Kidney (tissue), 14 donors: ENCODE measurements around the gene HOXD11. TPM values are rescaled to one million over a fixed set of nuclear protein-coding genes. Genes with fewer than 3 reads are reported as not detected.
A peak's percentile ranks its signal among the peaks of the same experiment; 100 is the strongest.

Experiments
- DNase-seq, 5 donors: peaks; one replicate each; pipeline ENCODE4 v3.0.0-alpha.2; 2013 to 2020
- FAIRE-seq: peaks from 2 replicates; lab custom pipeline; 2012; peaks lifted over from hg19 to GRCh38; lab: Jason Lieb, UNC
- H3K27ac ChIP-seq, 2 donors: one replicate each; pipeline ENCODE4 v1.7.0; 2013; ENCODE audit warnings: low read depth in 2 of 2, low read length in 2 of 2, inconsistent platforms in 1 of 2
- H3K27me3 ChIP-seq: one replicate; pipeline ENCODE4 v1.7.1; 2013; ENCODE audit warnings: low read length, inconsistent platforms; ENCODE audit not compliant: control insufficient read depth, insufficient read depth
- H3K36me3 ChIP-seq, 3 donors: one replicate each; pipeline versions ENCODE4 v1.7.0 to v1.7.1; 2013; ENCODE audit warnings: low read length in 3 of 3, control low read depth in 1 of 3, inconsistent platforms in 1 of 3; ENCODE audit not compliant: insufficient read depth in 3 of 3, control insufficient read depth in 2 of 3
- H3K4me1 ChIP-seq, 3 donors: one replicate each; pipeline versions ENCODE4 v1.7.0 to v1.7.1; 2013; ENCODE audit warnings: low read length in 3 of 3, inconsistent platforms in 1 of 3, low read depth in 1 of 3; ENCODE audit not compliant: control insufficient read depth in 2 of 3, insufficient read depth in 2 of 3
- H3K4me3 ChIP-seq, 3 donors: one replicate each; pipeline versions ENCODE4 v1.7.0 to v1.8.1; 2013; ENCODE audit warnings: low read length in 3 of 3, control low read depth in 1 of 3, inconsistent platforms in 1 of 3
- H3K9ac ChIP-seq, 3 donors: one replicate each; pipeline versions ENCODE4 v1.7.0 to v1.7.1; 2013; ENCODE audit warnings: low read length in 3 of 3, control low read depth in 1 of 3, inconsistent platforms in 1 of 3
- H3K9me3 ChIP-seq, 3 donors: one replicate each; pipeline versions ENCODE4 v1.7.0 to v1.7.1; 2013; ENCODE audit warnings: low read length in 3 of 3, control low read depth in 1 of 3, inconsistent platforms in 1 of 3; ENCODE audit not compliant: control insufficient read depth in 2 of 3, insufficient read depth in 1 of 3
- intact Hi-C: fragments of 100-400 bp; cut with DNase I; formaldehyde crosslinking; loops from one replicate; pipeline ENCODE4 v1.11.1; 2022
- polyA plus RNA-seq: library from polyadenylated mRNA; stranded (reverse); fragments of 350-450 nt; fragmentation: Illumina TruSeq; extraction: RNeasy Lipid Tissue Mini Kit (QIAGEN cat#74804); gene quantifications from one replicate; pipeline ENCODE4 v1.2.3, GENCODE V29; 2014; ENCODE audit warnings: low read depth, low replicate concordance; ENCODE audit not compliant: insufficient read depth
- total RNA-seq: library from RNA; stranded (reverse); fragmentation: NEBNext Ultra II Directional; extraction: Animal tissue kit (Norgen Biotek cat#: 25700); gene quantifications from one replicate; pipeline ENCODE4 v1.2.1, GENCODE V29; 2021
- TF ChIP-seq, protein P1 (sequence below): IDR thresholded peaks from 3 replicates; pipeline ENCODE4 v1.5.1; 2012; ENCODE audit warnings: mild to moderate bottlenecking, moderate library complexity, borderline replicate concordance; ENCODE audit not compliant: insufficient read depth; ENCODE audit errors: extremely low read depth
- donor health status: control.
- donor health status: control.
- donor health status: control.
- donor health status: control.
- donor health status: control.
- donor health status: DM: yes; HTN: yes; CAD: no.
- donor health status: Normal renal cell carcinoma (clear cell type).

Gene HOXD11
- total and polyA plus RNA-seq, 2 donors from 2014 or later: 5.8 to 15.9 TPM

DNA sequence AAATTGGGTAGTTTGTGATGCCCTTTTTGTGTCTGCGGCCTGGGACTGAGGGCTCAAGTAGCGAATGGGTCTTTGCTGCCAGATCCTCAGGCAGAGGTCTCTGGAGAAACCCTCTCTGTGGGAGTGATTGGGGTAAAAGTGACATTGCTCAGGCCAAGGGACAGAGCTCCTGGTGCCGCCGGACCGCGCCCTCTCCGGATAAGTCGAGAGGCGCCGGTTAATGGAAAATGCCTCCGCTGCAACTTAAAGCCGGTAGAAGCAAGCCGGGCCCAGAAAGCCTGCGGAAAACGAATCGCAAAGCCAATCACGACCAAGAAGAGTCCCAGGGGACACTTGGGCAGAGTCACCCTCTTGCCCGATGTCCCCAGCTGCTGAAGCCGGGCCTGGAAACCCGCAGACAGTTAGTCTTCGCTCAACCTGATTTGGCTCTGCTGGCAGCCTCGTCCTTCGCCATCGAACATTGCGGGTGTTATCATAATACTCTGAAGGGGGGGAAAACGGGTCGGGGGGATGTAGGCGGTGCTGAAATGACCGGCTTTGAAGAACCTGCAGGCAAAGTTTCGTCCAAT lies 7.8 kb upstream of the HOXD11 start:
- TF ChIP-seq, protein P1, sequence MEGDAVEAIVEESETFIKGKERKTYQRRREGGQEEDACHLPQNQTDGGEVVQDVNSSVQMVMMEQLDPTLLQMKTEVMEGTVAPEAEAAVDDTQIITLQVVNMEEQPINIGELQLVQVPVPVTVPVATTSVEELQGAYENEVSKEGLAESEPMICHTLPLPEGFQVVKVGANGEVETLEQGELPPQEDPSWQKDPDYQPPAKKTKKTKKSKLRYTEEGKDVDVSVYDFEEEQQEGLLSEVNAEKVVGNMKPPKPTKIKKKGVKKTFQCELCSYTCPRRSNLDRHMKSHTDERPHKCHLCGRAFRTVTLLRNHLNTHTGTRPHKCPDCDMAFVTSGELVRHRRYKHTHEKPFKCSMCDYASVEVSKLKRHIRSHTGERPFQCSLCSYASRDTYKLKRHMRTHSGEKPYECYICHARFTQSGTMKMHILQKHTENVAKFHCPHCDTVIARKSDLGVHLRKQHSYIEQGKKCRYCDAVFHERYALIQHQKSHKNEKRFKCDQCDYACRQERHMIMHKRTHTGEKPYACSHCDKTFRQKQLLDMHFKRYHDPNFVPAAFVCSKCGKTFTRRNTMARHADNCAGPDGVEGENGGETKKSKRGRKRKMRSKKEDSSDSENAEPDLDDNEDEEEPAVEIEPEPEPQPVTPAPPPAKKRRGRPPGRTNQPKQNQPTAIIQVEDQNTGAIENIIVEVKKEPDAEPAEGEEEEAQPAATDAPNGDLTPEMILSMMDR: no peak
- H3K27me3 ChIP-seq: peaks cover 68% of the 10 kb centered on the region
- H3K36me3 ChIP-seq: no peaks in the 10 kb centered on the region
- no peak overlapping the region for H3K9ac ChIP-seq
- no peak overlapping the region for H3K27ac ChIP-seq
- H3K9me3 ChIP-seq: no peaks in the 10 kb centered on the region
- H3K4me3 ChIP-seq: peak overlapping the region in 1 of 3 donors; percentile 6
- DNase-seq (peak in 1 of 5 donors; percentile 44), FAIRE-seq (no peak)
- H3K4me1 ChIP-seq: peaks cover 0 to 7% (median 5%) of the 10 kb centered on the region in 3 donors
- intact Hi-C loops: loop anchor here (10.0 kb wide), 1 partner anchor 414 kb away; no protein-coding TSS in a partner anchor

DNA sequence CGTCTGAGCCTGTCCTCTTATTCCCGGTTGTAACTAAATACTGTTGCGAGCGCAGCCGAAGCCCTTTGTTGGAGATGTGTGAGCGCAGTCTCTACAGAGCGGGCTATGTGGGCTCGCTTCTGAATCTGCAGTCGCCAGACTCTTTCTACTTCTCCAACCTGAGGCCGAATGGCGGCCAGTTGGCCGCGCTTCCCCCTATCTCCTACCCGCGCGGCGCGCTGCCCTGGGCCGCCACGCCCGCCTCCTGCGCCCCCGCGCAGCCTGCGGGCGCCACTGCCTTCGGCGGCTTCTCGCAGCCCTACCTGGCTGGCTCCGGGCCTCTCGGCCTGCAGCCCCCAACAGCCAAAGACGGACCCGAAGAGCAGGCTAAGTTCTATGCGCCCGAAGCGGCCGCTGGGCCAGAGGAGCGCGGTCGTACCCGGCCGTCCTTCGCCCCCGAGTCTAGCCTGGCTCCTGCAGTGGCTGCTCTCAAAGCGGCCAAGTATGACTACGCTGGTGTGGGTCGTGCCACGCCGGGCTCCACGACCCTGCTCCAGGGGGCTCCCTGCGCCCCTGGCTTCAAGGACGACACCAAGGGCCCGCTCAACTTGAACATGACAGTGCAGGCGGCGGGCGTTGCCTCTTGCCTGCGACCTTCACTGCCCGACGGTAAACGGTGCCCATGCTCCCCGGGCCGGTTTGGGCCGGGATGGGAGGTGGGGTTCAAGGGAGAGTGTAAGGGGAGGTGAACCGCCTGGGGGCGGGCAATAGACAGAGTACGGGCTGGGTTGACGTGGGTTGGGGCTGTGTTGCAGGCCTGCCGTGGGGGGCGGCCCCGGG lies 7.1 kb upstream of the HOXD11 start, which contains the start of gene HOXD12:
Gene HOXD12 (plus strand): TSS at position 68 of the 819 bp plus-strand sequence. CDS start 7 bp downstream, at position 75.
- H3K4me3 ChIP-seq: peak within 1 kb of the TSS in 1 of 3 donors; percentile 6
- no peaks in the 10 kb centered on the region for H3K36me3 ChIP-seq
- intact Hi-C loops: loop anchor here (10.0 kb wide), 1 partner anchor 415 kb away; no protein-coding TSS in a partner anchor
- H3K27ac ChIP-seq: no peak within 1 kb of the TSS
- no peak for FAIRE-seq
- no peaks in the 10 kb centered on the region for H3K9me3 ChIP-seq
- peak in 4 of 5 donors; percentile 68 to 83 (median 78) for DNase-seq
- H3K4me1 ChIP-seq: peaks cover 0 to 10% (median 5%) of the 10 kb centered on the region in 3 donors
- TF ChIP-seq, protein P1: no peak
- no peak within 1 kb of the TSS for H3K9ac ChIP-seq
- H3K27me3 ChIP-seq: peaks cover 61% of the 10 kb centered on the region

DNA sequence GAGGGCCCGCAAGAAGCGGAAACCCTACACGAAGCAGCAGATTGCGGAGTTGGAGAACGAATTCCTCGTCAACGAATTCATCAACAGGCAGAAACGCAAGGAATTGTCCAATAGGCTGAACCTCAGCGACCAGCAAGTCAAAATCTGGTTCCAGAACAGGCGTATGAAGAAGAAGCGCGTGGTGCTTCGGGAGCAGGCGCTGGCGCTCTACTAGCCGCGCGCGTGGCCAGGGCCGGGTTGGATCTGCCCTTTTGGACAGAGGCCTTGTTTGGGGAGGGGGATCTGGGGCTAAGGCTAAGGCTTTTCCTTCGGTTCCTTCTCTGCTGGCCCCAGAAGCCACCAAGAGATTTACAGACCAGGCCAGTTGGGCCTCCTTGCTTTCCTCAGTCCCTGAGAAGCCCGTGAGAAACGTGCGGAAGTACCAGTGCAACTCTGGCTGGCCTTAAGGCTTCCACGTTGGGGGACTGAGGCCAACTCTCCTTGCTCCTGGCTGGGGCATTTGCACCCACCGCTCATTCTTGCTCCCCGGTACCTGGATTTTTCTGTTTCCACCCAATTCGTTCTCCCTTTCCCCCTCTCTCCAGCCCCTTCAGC lies 6.4 kb upstream of the HOXD11 start:
- intact Hi-C loops: no loop called here
- TF ChIP-seq, protein P1: no peak
- no peak for FAIRE-seq

More for the DNA sequence above, 6.4 kb upstream of the HOXD11 start:
- peaks cover 0 to 10% (median 5%) of the 10 kb centered on the region in 3 donors for H3K4me1 ChIP-seq
- H3K27me3 ChIP-seq: peaks cover 54% of the 10 kb centered on the region
- no peak overlapping the region for H3K27ac ChIP-seq
- H3K36me3 ChIP-seq: no peaks in the 10 kb centered on the region
- no peak overlapping the region for H3K9ac ChIP-seq
- H3K4me3 ChIP-seq: no peak overlapping the region
- peak in 3 of 5 donors; percentile 38 to 69 (median 45) for DNase-seq
- H3K9me3 ChIP-seq: no peaks in the 10 kb centered on the region
